Measurements from ENCODE around the gene SF3A2.

DNA sequence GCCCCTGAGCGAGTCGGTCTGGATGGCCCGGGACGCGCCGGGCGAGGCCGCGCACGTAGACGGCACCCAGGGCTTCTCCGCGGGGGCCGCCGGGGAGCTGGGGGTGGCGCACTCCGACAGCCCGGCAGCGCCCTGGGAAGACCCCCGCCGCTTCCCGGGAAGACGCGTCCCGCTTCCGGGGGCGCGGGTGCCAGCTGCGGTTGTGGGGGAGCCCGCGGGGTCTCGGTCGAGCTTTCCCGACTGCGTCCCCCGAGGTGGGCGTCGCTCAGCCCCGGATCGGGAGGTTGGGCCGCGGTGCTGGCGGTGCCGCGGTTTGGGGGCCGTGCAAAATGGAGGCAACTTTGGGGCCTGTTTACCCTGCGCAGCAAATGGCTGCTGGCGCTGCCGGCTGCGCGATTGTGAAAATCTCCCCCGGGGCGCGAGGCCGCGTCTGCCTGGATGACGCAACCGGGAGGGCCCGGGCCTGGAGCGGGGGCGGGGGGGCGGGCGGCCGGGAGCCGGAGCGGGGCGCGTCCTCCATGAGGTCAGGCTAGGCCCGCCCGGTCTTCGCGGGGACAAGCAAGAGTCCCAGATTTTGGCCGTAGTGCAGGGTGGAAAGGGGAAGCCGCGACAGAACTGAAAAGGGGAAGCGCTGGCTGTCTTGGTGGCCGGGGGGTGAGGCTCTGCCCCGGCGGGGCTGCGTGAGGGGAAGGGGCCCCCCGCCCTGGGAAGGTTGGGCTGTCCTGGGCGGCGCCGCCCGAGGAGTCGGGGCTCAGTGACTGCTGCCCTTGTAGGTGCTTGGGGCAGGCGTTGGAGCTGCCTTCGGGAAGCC lies 34.0 kb downstream of the SF3A2 start:
- TF ChIP-seq, protein P1, sequence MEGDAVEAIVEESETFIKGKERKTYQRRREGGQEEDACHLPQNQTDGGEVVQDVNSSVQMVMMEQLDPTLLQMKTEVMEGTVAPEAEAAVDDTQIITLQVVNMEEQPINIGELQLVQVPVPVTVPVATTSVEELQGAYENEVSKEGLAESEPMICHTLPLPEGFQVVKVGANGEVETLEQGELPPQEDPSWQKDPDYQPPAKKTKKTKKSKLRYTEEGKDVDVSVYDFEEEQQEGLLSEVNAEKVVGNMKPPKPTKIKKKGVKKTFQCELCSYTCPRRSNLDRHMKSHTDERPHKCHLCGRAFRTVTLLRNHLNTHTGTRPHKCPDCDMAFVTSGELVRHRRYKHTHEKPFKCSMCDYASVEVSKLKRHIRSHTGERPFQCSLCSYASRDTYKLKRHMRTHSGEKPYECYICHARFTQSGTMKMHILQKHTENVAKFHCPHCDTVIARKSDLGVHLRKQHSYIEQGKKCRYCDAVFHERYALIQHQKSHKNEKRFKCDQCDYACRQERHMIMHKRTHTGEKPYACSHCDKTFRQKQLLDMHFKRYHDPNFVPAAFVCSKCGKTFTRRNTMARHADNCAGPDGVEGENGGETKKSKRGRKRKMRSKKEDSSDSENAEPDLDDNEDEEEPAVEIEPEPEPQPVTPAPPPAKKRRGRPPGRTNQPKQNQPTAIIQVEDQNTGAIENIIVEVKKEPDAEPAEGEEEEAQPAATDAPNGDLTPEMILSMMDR (IDR thresholded peaks at IDR 0.05; ENCODE audit: poor library complexity, severe bottlenecking), result no peak
- TF ChIP-seq EZH2 (IDR thresholded peaks at IDR 0.05; ENCODE audit: borderline replicate concordance, insufficient read depth, low read length, poor library complexity, severe bottlenecking) (no peak), POLR2AphosphoS5 (IDR thresholded peaks at IDR 0.05) (peak; percentile 64), TAF1 (IDR thresholded peaks at IDR 0.05; ENCODE audit: low read depth) (peak; percentile 19), EP300 (conservative IDR thresholded peaks at IDR 0.05; ENCODE audit: poor library complexity, severe bottlenecking) (no peak)
- TF ChIP-seq, protein P2, sequence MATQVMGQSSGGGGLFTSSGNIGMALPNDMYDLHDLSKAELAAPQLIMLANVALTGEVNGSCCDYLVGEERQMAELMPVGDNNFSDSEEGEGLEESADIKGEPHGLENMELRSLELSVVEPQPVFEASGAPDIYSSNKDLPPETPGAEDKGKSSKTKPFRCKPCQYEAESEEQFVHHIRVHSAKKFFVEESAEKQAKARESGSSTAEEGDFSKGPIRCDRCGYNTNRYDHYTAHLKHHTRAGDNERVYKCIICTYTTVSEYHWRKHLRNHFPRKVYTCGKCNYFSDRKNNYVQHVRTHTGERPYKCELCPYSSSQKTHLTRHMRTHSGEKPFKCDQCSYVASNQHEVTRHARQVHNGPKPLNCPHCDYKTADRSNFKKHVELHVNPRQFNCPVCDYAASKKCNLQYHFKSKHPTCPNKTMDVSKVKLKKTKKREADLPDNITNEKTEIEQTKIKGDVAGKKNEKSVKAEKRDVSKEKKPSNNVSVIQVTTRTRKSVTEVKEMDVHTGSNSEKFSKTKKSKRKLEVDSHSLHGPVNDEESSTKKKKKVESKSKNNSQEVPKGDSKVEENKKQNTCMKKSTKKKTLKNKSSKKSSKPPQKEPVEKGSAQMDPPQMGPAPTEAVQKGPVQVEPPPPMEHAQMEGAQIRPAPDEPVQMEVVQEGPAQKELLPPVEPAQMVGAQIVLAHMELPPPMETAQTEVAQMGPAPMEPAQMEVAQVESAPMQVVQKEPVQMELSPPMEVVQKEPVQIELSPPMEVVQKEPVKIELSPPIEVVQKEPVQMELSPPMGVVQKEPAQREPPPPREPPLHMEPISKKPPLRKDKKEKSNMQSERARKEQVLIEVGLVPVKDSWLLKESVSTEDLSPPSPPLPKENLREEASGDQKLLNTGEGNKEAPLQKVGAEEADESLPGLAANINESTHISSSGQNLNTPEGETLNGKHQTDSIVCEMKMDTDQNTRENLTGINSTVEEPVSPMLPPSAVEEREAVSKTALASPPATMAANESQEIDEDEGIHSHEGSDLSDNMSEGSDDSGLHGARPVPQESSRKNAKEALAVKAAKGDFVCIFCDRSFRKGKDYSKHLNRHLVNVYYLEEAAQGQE (IDR thresholded peaks at IDR 0.05; ENCODE audit: borderline replicate concordance), result no peak

Measured in neural cell (in vitro differentiated cells).